Liver (tissue), 9 donors: Measurements from ENCODE around the gene TCF25. TPM values are rescaled to one million over a fixed set of nuclear protein-coding genes. Genes with fewer than 3 reads are reported as not detected.

Experiments used
- DNase-seq: peaks from one replicate; pipeline ENCODE4 v3.0.0-alpha.2; 2017; ENCODE audit warnings: low spot score
- H3K27ac ChIP-seq, 2 donors: one replicate each; pipeline ENCODE4 v1.7.0; 2013; ENCODE audit warnings: inconsistent platforms in 2 of 2, low read length in 2 of 2, control low read depth in 1 of 2, low read depth in 1 of 2, mild to moderate bottlenecking in 1 of 2
- H3K27me3 ChIP-seq, 4 donors: one replicate each; pipeline versions ENCODE4 v1.6.1 to v1.7.0; 2013; ENCODE audit warnings: low read length in 3 of 4, inconsistent platforms in 1 of 4, mild to moderate bottlenecking in 1 of 4, moderate library complexity in 1 of 4; ENCODE audit not compliant: control insufficient read depth in 4 of 4, insufficient read depth in 4 of 4
- H3K36me3 ChIP-seq, 4 donors: one replicate each; pipeline versions ENCODE4 v1.6.1 to v1.7.0; 2013; ENCODE audit warnings: low read length in 3 of 4, mild to moderate bottlenecking in 3 of 4, low read depth in 1 of 4, moderate library complexity in 1 of 4; ENCODE audit not compliant: control insufficient read depth in 4 of 4, insufficient read depth in 3 of 4
- H3K4me1 ChIP-seq, 4 donors: one replicate each; pipeline versions ENCODE4 v1.6.1 to v1.7.0; 2013; ENCODE audit warnings: low read length in 3 of 4, mild to moderate bottlenecking in 3 of 4, moderate library complexity in 1 of 4; ENCODE audit not compliant: control insufficient read depth in 4 of 4, insufficient read depth in 4 of 4
- H3K4me3 ChIP-seq, 3 donors: one replicate each; pipeline versions ENCODE4 v1.6.1 to v1.7.0; 2013; ENCODE audit warnings: low read length in 3 of 3, control low read depth in 1 of 3, low read depth in 1 of 3, mild to moderate bottlenecking in 1 of 3
- H3K9ac ChIP-seq, 2 donors: one replicate each; pipeline ENCODE4 v1.7.0; 2013; ENCODE audit warnings: low read length in 2 of 2, mild to moderate bottlenecking in 2 of 2, moderate library complexity in 2 of 2, control low read depth in 1 of 2, low read depth in 1 of 2
- H3K9me3 ChIP-seq, 4 donors: one replicate each; pipeline versions ENCODE4 v1.6.1 to v1.7.0; 2013; ENCODE audit warnings: low read length in 3 of 4; ENCODE audit not compliant: control insufficient read depth in 4 of 4
- EGR1 ChIP-seq, 2 donors: IDR thresholded peaks; 2 replicates each; pipeline ENCODE4 v1.6.1; 2016 to 2018; ENCODE audit warnings: antibody characterized with exemption in 2 of 2, low read depth in 2 of 2
- FOXA1 ChIP-seq: IDR thresholded peaks from 2 replicates; pipeline ENCODE4 v1.6.1; 2016; ENCODE audit warnings: antibody characterized with exemption
- FOXA2 ChIP-seq: IDR thresholded peaks from 2 replicates; pipeline ENCODE4 v1.6.1; 2016; ENCODE audit warnings: antibody characterized with exemption
- GABPA ChIP-seq, 2 donors: IDR thresholded peaks in 1 of 2; conservative IDR thresholded peaks in 1 of 2; 2 replicates each; pipeline ENCODE4 v1.6.1; 2016; ENCODE audit warnings: antibody characterized with exemption in 2 of 2, mild to moderate bottlenecking in 1 of 2, moderate library complexity in 1 of 2
- HNF4A ChIP-seq, 2 donors: conservative IDR thresholded peaks; 2 replicates each; pipeline ENCODE4 v1.6.1; 2016; ENCODE audit warnings: antibody characterized with exemption in 2 of 2, mild to moderate bottlenecking in 2 of 2
- HNF4G ChIP-seq: IDR thresholded peaks from 2 replicates; pipeline ENCODE4 v1.6.1; 2016; ENCODE audit warnings: antibody characterized with exemption
- JUND ChIP-seq, 2 donors: IDR thresholded peaks; 2 replicates each; pipeline ENCODE4 v1.6.1; 2016; ENCODE audit warnings: antibody characterized with exemption in 2 of 2
- NR2F2 ChIP-seq: IDR thresholded peaks from 2 replicates; pipeline ENCODE4 v1.6.1; 2016; ENCODE audit warnings: antibody characterized with exemption
- RAD21 ChIP-seq, 2 donors: IDR thresholded peaks; 2 replicates each; pipeline ENCODE4 v1.6.1; 2016; ENCODE audit warnings: antibody characterized with exemption in 2 of 2, mild to moderate bottlenecking in 2 of 2
- RXRA ChIP-seq, 2 donors: IDR thresholded peaks; 2 replicates each; pipeline ENCODE4 v1.6.1; 2017 to 2018; ENCODE audit warnings: antibody characterized with exemption in 2 of 2, mild to moderate bottlenecking in 1 of 2
- SP1 ChIP-seq: IDR thresholded peaks from 2 replicates; pipeline ENCODE4 v1.6.1; 2018; ENCODE audit warnings: antibody characterized with exemption, mild to moderate bottlenecking
- TAF1 ChIP-seq: conservative IDR thresholded peaks from 2 replicates; pipeline ENCODE4 v1.6.1; 2016; ENCODE audit warnings: antibody characterized with exemption, mild to moderate bottlenecking
- YY1 ChIP-seq: IDR thresholded peaks from 2 replicates; pipeline ENCODE4 v1.6.1; 2016; ENCODE audit warnings: antibody characterized with exemption, mild to moderate bottlenecking
- WGBS: extraction: QIAGEN DNeasy Blood & Tissue Kit; methylation state at CpG from one replicate; pipeline ENCODE4 v1.1.7; 2013; 5-methylcytosine and 5-hydroxymethylcytosine counted together
- polyA plus RNA-seq, 2 donors: library from polyadenylated mRNA; stranded (reverse) in 1 of 2; unstranded in 1 of 2; fragments of 200-250 nt in 1 of 2; fragments of >200 nt in 1 of 2; fragmentation: Nextera tagmentation in 1 of 2; extraction: Ambion mirVana in 1 of 2; gene quantifications; one replicate each; pipeline versions ENCODE4 v1.2.1 to v1.2.3, GENCODE V29; 2013 to 2015
- total RNA-seq, 2 donors: library from RNA; depleted of rRNA; stranded (reverse); fragments of >200 nt; gene quantifications; one replicate each; pipeline ENCODE4 v1.2.3, GENCODE V29; 2014
- TF ChIP-seq, protein P1 (sequence below): IDR thresholded peaks from 2 replicates; pipeline ENCODE4 v1.6.1; 2016; ENCODE audit warnings: antibody characterized with exemption
- TF ChIP-seq, protein P2 (sequence below): IDR thresholded peaks from 2 replicates; pipeline ENCODE4 v1.6.1; 2016; ENCODE audit warnings: antibody characterized with exemption, mild to moderate bottlenecking
- TF ChIP-seq, protein P3 (sequence below): IDR thresholded peaks from 2 replicates; pipeline ENCODE4 v1.6.1; 2016; ENCODE audit warnings: antibody characterized with exemption
- TF ChIP-seq, protein P4 (sequence below): IDR thresholded peaks from 2 replicates; pipeline ENCODE4 v1.6.1; 2016; ENCODE audit warnings: antibody characterized with exemption
- TF ChIP-seq, protein P5 (sequence below): fragments of 150-350 bp; IDR thresholded peaks from 2 replicates; pipeline ENCODE4 v1.5.1; 2017; ENCODE audit warnings: improper control_type of control experiment, low read depth, low read length; ENCODE audit not compliant: missing input control
- donor health status: healthy.
- donor health status: healthy.
- donor health status: healthy.
- donor health status: healthy.
- donor health status: healthy.

Gene TCF25
- total and polyA plus RNA-seq, 4 donors = 59.6 to 98.8 (median 76.8) TPM

DNA sequence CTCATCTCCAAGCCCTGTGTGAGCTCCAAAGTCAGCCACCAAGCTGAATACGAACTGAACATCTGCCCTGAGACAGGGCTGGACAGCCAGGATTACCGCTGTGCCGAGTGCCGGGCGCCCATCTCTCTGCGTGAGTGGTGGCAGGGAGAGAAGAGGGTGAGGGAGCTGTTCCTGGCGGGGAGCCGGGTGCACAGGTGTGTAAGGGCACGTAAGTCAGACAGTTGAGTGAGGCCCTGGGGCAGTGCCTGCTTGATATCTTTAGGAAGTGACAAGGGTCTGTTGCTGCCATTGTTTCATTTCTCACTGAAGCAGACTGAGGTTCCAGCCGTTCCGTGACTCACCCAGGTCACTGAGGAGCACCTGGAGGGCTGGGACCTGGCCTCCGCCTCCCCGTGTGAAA lies 87.6 kb downstream of the TCF25 start:
- Histone ChIP-seq H3K36me3 (peaks cover 2 to 44% (median 4%) of the 10 kb centered on the region in 4 donors), H3K27me3 (no peaks in the 10 kb centered on the region), H3K9me3 (no peaks in the 10 kb centered on the region), H3K4me1 (no peaks in the 10 kb centered on the region), H3K27ac (no peak overlapping the region), H3K4me3 (no peak overlapping the region), H3K9ac (no peak overlapping the region)
- no peak for TF ChIP-seq TAF1
- no peak for TF ChIP-seq EGR1 (IDR thresholded peaks at IDR 0.05; ENCODE audit: low read depth in 2 of 2)
- no peak for TF ChIP-seq FOXA2
- no peak for TF ChIP-seq GABPA (IDR thresholded peaks at IDR 0.05 in 1 of 2, conservative IDR thresholded peaks at IDR 0.05 in 1 of 2)
- TF ChIP-seq, protein P1, sequence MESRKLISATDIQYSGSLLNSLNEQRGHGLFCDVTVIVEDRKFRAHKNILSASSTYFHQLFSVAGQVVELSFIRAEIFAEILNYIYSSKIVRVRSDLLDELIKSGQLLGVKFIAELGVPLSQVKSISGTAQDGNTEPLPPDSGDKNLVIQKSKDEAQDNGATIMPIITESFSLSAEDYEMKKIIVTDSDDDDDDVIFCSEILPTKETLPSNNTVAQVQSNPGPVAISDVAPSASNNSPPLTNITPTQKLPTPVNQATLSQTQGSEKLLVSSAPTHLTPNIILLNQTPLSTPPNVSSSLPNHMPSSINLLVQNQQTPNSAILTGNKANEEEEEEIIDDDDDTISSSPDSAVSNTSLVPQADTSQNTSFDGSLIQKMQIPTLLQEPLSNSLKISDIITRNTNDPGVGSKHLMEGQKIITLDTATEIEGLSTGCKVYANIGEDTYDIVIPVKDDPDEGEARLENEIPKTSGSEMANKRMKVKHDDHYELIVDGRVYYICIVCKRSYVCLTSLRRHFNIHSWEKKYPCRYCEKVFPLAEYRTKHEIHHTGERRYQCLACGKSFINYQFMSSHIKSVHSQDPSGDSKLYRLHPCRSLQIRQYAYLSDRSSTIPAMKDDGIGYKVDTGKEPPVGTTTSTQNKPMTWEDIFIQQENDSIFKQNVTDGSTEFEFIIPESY = no peak
- no peak for TF ChIP-seq HNF4G
- no peak for TF ChIP-seq FOXA1
- TF ChIP-seq, protein P2, sequence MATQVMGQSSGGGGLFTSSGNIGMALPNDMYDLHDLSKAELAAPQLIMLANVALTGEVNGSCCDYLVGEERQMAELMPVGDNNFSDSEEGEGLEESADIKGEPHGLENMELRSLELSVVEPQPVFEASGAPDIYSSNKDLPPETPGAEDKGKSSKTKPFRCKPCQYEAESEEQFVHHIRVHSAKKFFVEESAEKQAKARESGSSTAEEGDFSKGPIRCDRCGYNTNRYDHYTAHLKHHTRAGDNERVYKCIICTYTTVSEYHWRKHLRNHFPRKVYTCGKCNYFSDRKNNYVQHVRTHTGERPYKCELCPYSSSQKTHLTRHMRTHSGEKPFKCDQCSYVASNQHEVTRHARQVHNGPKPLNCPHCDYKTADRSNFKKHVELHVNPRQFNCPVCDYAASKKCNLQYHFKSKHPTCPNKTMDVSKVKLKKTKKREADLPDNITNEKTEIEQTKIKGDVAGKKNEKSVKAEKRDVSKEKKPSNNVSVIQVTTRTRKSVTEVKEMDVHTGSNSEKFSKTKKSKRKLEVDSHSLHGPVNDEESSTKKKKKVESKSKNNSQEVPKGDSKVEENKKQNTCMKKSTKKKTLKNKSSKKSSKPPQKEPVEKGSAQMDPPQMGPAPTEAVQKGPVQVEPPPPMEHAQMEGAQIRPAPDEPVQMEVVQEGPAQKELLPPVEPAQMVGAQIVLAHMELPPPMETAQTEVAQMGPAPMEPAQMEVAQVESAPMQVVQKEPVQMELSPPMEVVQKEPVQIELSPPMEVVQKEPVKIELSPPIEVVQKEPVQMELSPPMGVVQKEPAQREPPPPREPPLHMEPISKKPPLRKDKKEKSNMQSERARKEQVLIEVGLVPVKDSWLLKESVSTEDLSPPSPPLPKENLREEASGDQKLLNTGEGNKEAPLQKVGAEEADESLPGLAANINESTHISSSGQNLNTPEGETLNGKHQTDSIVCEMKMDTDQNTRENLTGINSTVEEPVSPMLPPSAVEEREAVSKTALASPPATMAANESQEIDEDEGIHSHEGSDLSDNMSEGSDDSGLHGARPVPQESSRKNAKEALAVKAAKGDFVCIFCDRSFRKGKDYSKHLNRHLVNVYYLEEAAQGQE = no peak
- no peak for TF ChIP-seq SP1
- TF ChIP-seq, protein P3, sequence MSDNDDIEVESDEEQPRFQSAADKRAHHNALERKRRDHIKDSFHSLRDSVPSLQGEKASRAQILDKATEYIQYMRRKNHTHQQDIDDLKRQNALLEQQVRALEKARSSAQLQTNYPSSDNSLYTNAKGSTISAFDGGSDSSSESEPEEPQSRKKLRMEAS = no peak
- no peak for TF ChIP-seq RXRA (IDR thresholded peaks at IDR 0.05)
- TF ChIP-seq, protein P4, sequence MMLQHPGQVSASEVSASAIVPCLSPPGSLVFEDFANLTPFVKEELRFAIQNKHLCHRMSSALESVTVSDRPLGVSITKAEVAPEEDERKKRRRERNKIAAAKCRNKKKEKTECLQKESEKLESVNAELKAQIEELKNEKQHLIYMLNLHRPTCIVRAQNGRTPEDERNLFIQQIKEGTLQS = no peak
- no peak for TF ChIP-seq RAD21 (IDR thresholded peaks at IDR 0.05)
- TF ChIP-seq, protein P5, sequence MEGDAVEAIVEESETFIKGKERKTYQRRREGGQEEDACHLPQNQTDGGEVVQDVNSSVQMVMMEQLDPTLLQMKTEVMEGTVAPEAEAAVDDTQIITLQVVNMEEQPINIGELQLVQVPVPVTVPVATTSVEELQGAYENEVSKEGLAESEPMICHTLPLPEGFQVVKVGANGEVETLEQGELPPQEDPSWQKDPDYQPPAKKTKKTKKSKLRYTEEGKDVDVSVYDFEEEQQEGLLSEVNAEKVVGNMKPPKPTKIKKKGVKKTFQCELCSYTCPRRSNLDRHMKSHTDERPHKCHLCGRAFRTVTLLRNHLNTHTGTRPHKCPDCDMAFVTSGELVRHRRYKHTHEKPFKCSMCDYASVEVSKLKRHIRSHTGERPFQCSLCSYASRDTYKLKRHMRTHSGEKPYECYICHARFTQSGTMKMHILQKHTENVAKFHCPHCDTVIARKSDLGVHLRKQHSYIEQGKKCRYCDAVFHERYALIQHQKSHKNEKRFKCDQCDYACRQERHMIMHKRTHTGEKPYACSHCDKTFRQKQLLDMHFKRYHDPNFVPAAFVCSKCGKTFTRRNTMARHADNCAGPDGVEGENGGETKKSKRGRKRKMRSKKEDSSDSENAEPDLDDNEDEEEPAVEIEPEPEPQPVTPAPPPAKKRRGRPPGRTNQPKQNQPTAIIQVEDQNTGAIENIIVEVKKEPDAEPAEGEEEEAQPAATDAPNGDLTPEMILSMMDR = no peak
- no peak for TF ChIP-seq HNF4A (conservative IDR thresholded peaks at IDR 0.05)
- TF ChIP-seq NR2F2 = no peak
- TF ChIP-seq JUND (IDR thresholded peaks at IDR 0.05) = no peak
- TF ChIP-seq YY1 = no peak
- no peak for DNase-seq
- WGBS = 97% methylated on average over 13 of the region's 13 CpGs

Other genes starting within 250 kb of the TCF25 start
- gene CHMP1A, start 215.9 kb upstream of the TCF25 start, total RNA-seq = 10 to 100 TPM; 31.7 to 36.7 TPM
- gene CHMP1A, start 215.9 kb upstream of the TCF25 start, polyA plus RNA-seq = 10 to 100 TPM; 25.7 to 32.9 TPM
- 1 to 10 TPM; 3.3 to 3.6 TPM for gene SPATA33, start 215.8 kb upstream of the TCF25 start, total RNA-seq
- 1 to 10 TPM; 1.6 to 3.5 TPM for gene SPATA33, start 215.8 kb upstream of the TCF25 start, polyA plus RNA-seq
- gene CDK10, start 186.9 kb upstream of the TCF25 start, total RNA-seq = 10 to 100 TPM; 25.1 to 68.4 TPM
- 10 to 100 TPM; 43.6 to 81.2 TPM for gene CDK10, start 186.9 kb upstream of the TCF25 start, polyA plus RNA-seq
- gene SPATA2L, start 171.9 kb upstream of the TCF25 start, total RNA-seq = 10 to 100 TPM in 1 of 2 donors, 1 to 10 TPM in 1; 5.9 to 11.3 TPM
- gene SPATA2L, start 171.9 kb upstream of the TCF25 start, polyA plus RNA-seq = 1 to 10 TPM; 4.6 to 7.8 TPM
- gene VPS9D1, start 152.7 kb upstream of the TCF25 start, total RNA-seq = 1 to 10 TPM; 3.6 to 4.5 TPM
- 1 to 10 TPM; 3.8 to 7.2 TPM for gene VPS9D1, start 152.7 kb upstream of the TCF25 start, polyA plus RNA-seq
- 10 to 100 TPM; 10.2 to 22.8 TPM for gene ZNF276, start 152.1 kb upstream of the TCF25 start, total RNA-seq
- gene ZNF276, start 152.1 kb upstream of the TCF25 start, polyA plus RNA-seq = 1 to 10 TPM; 4.9 to 7.3 TPM
- 10 to 100 TPM in 1 of 2 donors, 1 to 10 TPM in 1; 5.9 to 21.0 TPM for gene FANCA, start 56.9 kb upstream of the TCF25 start, total RNA-seq
- gene FANCA, start 56.9 kb upstream of the TCF25 start, polyA plus RNA-seq = 1 to 10 TPM; 5.3 to 5.8 TPM
- 1 to 10 TPM; 3.2 to 7.2 TPM for gene SPIRE2, start 45.1 kb upstream of the TCF25 start, total RNA-seq
- 1 to 10 TPM; 1.7 to 2.6 TPM for gene SPIRE2, start 45.1 kb upstream of the TCF25 start, polyA plus RNA-seq
- 1 to 10 TPM in 1 of 2 donors, under 1 TPM in 1; 0.19 to 3.3 TPM for gene MC1R, start 45.3 kb downstream of the TCF25 start, total RNA-seq
- under 1 TPM; 0.24 to 0.37 TPM for gene MC1R, start 45.3 kb downstream of the TCF25 start, polyA plus RNA-seq
- gene TUBB3, start 49.8 kb downstream of the TCF25 start, total RNA-seq = under 1 TPM; 0.25 to 0.89 TPM
- gene TUBB3, start 49.8 kb downstream of the TCF25 start, polyA plus RNA-seq = under 1 TPM in 1 of 2 donors, not detected in 1; 0.17 TPM
- gene DEF8, start 75.2 kb downstream of the TCF25 start, total RNA-seq = 10 to 100 TPM; 20.0 to 47.4 TPM
- 10 to 100 TPM; 23.9 to 32.9 TPM for gene DEF8, start 75.2 kb downstream of the TCF25 start, polyA plus RNA-seq
- under 1 TPM; 0.09 to 0.50 TPM for gene DBNDD1, start 145.9 kb downstream of the TCF25 start, total RNA-seq
- gene DBNDD1, start 145.9 kb downstream of the TCF25 start, polyA plus RNA-seq = 1 to 10 TPM; 1.1 to 1.5 TPM
- gene PRDM7, start 203.7 kb downstream of the TCF25 start, total RNA-seq = not detected
- not detected for gene PRDM7, start 203.7 kb downstream of the TCF25 start, polyA plus RNA-seq